ENCODE measurements around the gene ABAT.

DNA sequence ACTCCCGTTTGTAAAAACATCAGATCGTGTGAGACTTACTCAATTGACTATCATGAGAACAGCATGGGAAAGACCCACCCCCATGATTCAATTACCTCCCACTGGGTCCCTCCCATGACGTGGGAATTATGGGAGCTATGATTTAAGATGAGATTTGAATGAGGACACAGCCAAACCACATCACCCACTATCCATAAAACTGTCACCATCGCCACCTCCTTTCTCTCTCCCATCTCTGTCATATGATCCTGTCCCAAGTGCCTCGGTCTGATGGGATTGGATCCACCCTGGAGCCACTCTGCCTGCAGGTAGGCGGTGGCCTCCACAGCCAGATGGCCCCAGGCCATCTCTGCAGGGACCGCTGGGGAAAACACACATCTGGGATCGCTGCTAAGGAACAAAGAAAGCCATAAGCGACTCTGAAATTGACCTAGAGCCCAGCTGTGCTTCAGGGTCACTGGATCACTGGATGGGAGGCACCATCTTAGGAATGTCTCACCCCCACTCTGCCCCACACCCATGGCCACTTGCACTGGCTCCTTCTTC lies 61.8 kb downstream of the ABAT start:
- TF ChIP-seq ZFP3 (CRISPR knock-in tag; IDR thresholded peaks at IDR 0.05), result no peak
- TF ChIP-seq OSR1 (CRISPR knock-in tag; IDR thresholded peaks at IDR 0.05), result no peak
- TF ChIP-seq ISL1 (CRISPR knock-in tag; IDR thresholded peaks at IDR 0.05), result no peak
- TF ChIP-seq ARNTL (CRISPR knock-in tag; IDR thresholded peaks at IDR 0.05; ENCODE audit: borderline replicate concordance, low read depth), result no peak
- TF ChIP-seq, protein P1, sequence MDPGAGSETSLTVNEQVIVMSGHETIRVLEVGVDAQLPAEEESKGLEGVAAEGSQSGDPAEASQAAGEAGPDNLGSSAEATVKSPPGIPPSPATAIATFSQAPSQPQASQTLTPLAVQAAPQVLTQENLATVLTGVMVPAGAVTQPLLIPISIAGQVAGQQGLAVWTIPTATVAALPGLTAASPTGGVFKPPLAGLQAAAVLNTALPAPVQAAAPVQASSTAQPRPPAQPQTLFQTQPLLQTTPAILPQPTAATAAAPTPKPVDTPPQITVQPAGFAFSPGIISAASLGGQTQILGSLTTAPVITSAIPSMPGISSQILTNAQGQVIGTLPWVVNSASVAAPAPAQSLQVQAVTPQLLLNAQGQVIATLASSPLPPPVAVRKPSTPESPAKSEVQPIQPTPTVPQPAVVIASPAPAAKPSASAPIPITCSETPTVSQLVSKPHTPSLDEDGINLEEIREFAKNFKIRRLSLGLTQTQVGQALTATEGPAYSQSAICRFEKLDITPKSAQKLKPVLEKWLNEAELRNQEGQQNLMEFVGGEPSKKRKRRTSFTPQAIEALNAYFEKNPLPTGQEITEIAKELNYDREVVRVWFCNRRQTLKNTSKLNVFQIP (CRISPR knock-in tag; IDR thresholded peaks at IDR 0.05; ENCODE audit: borderline replicate concordance, low read depth), result no peak
- TF ChIP-seq, protein P2, sequence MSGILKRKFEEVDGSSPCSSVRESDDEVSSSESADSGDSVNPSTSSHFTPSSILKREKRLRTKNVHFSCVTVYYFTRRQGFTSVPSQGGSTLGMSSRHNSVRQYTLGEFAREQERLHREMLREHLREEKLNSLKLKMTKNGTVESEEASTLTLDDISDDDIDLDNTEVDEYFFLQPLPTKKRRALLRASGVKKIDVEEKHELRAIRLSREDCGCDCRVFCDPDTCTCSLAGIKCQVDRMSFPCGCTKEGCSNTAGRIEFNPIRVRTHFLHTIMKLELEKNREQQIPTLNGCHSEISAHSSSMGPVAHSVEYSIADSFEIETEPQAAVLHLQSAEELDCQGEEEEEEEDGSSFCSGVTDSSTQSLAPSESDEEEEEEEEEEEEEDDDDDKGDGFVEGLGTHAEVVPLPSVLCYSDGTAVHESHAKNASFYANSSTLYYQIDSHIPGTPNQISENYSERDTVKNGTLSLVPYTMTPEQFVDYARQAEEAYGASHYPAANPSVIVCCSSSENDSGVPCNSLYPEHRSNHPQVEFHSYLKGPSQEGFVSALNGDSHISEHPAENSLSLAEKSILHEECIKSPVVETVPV (CRISPR knock-in tag; IDR thresholded peaks at IDR 0.05), result no peak
- TF ChIP-seq, protein P3, sequence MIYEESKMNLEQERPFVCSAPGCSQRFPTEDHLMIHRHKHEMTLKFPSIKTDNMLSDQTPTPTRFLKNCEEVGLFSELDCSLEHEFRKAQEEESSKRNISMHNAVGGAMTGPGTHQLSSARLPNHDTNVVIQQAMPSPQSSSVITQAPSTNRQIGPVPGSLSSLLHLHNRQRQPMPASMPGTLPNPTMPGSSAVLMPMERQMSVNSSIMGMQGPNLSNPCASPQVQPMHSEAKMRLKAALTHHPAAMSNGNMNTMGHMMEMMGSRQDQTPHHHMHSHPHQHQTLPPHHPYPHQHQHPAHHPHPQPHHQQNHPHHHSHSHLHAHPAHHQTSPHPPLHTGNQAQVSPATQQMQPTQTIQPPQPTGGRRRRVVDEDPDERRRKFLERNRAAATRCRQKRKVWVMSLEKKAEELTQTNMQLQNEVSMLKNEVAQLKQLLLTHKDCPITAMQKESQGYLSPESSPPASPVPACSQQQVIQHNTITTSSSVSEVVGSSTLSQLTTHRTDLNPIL (CRISPR knock-in tag; IDR thresholded peaks at IDR 0.05; ENCODE audit: low read depth), result no peak
- no peak for TF ChIP-seq CSDC2 (CRISPR knock-in tag; IDR thresholded peaks at IDR 0.05)
- no peak for TF ChIP-seq RARB (CRISPR knock-in tag; IDR thresholded peaks at IDR 0.05)
- no peak for TF ChIP-seq ESRRG (CRISPR knock-in tag; IDR thresholded peaks at IDR 0.05)
- no peak for TF ChIP-seq ZFP30 (CRISPR knock-in tag; IDR thresholded peaks at IDR 0.05)
- no peak for TF ChIP-seq PATZ1 (CRISPR knock-in tag; IDR thresholded peaks at IDR 0.05; ENCODE audit: borderline replicate concordance)
- TF ChIP-seq TOX (CRISPR knock-in tag; IDR thresholded peaks at IDR 0.05; ENCODE audit: borderline replicate concordance), result no peak

All from SK-N-SH treated with all-trans-retinoic acid at 6 μM for 48 hours (cell line).